ENCODE measurements around the gene ARSG. TPM values are rescaled to one million over a fixed set of nuclear protein-coding genes. Genes with fewer than 3 reads are reported as not detected.
A peak's percentile ranks its signal among the peaks of the same experiment; 100 is the strongest.

ARSG gene
- 1 to 10 TPM; 7.0 to 7.7 TPM for total RNA-seq
- polyA plus RNA-seq = 9.5 TPM

- Mint-ChIP-seq H3K9me3 (no peaks in the 10 kb centered on the region), H3K27me3 (no peaks in the 10 kb centered on the region), H3K27ac (peak within 1 kb of the TSS; percentile 89 to 100 (median 99)), H3K4me3 (peak within 1 kb of the TSS; percentile 87 to 100 (median 100)), H3K36me3 (peaks cover 0 to 6% (median 0%) of the 10 kb centered on the region in 3 donors), H3K4me1 (peaks cover 49 to 80% (median 62%) of the 10 kb centered on the region in 3 donors)
- Histone ChIP-seq H3K27me3 (ENCODE audit: insufficient read depth, low read length, poor library complexity, severe bottlenecking) (no peaks in the 10 kb centered on the region), H3K9me3 (ENCODE audit: low read length) (no peaks in the 10 kb centered on the region), H3K4me3 (ENCODE audit: low read length) (peak within 1 kb of the TSS; percentile 86), H3K4me1 (ENCODE audit: insufficient read depth, low read length) (peaks cover 52% of the 10 kb centered on the region), H3K36me3 (ENCODE audit: insufficient read depth, low read length) (no peaks in the 10 kb centered on the region), H3K27ac (ENCODE audit: low read depth, low read length) (peak within 1 kb of the TSS; percentile 94)
- peak; percentile 77 to 93 (median 88) for DNase-seq
- ChIA-PET POLR2A (interaction anchor here (0.6 to 3.8 kb wide), 24 partner anchors 19 to 221 kb away, joined by 3 to 42 read pairs (median 6); partner anchors contain the start of genes AMZ2, PRKAR1A and WIPI1), CTCF (interaction anchor here (0.9 to 4.0 kb wide), 10 partner anchors 12 to 168 kb away, joined by 3 to 21 read pairs (median 5); no protein-coding TSS in a partner anchor)
Measured at GRCh38 chr17:68290955-68291835, at the start of gene ARSG, which contains the start of gene SLC16A6. TSS of gene ARSG (plus strand) at chr17:68291495. CDS start at chr17:68307494, 15,999 bp downstream. TSS of gene SLC16A6 (minus strand) at chr17:68291127. CDS start at chr17:68278320, 12,807 bp downstream.

- Histone ChIP-seq H3K27me3 (ENCODE audit: insufficient read depth, low read length, poor library complexity, severe bottlenecking) (no peaks in the 10 kb centered on the region), H3K4me3 (ENCODE audit: low read length) (peak overlapping the region; percentile 97), H3K27ac (ENCODE audit: low read depth, low read length) (peak overlapping the region; percentile 96), H3K9me3 (ENCODE audit: low read length) (no peaks in the 10 kb centered on the region), H3K36me3 (ENCODE audit: insufficient read depth, low read length) (peaks cover 4% of the 10 kb centered on the region), H3K4me1 (ENCODE audit: insufficient read depth, low read length) (peaks cover 30% of the 10 kb centered on the region)
- peaks cover 0 to 8% of the 10 kb centered on the region in 2 donors for H3K27me3 Mint-ChIP-seq
- peak overlapping the region; percentile 45 to 100 (median 96) for H3K27ac Mint-ChIP-seq
- peaks cover 32 to 56% (median 55%) of the 10 kb centered on the region in 3 donors for H3K4me1 Mint-ChIP-seq
- CTCF ChIA-PET = interaction anchor here (1.0 to 4.3 kb wide), 7 partner anchors 9 to 212 kb away, joined by 3 to 34 read pairs (median 6); no protein-coding TSS in a partner anchor
- POLR2A ChIA-PET = interaction anchor here (0.6 to 3.9 kb wide), 14 partner anchors 8 to 277 kb away, joined by 3 to 53 read pairs (median 12); partner anchors contain the start of genes ARSG, SLC16A6 and WIPI1
- H3K4me3 Mint-ChIP-seq = peak overlapping the region; percentile 87 to 98 (median 96)
- no peak for DNase-seq
- peaks cover 0 to 31% (median 2%) of the 10 kb centered on the region in 3 donors for H3K36me3 Mint-ChIP-seq
- H3K9me3 Mint-ChIP-seq = no peaks in the 10 kb centered on the region
Measured at GRCh38 chr17:68246271-68247028, 44.8 kb upstream of the ARSG start.

GRCh38 chr17:68247445-68248198 lies 43.7 kb upstream of the ARSG start, which contains the start of gene AMZ2:
TSS of gene AMZ2 (plus strand) at chr17:68248043. CDS start at chr17:68250188, 2,145 bp downstream.
- H3K4me3 Mint-ChIP-seq = peak within 1 kb of the TSS; percentile 87 to 98 (median 96)
- Histone ChIP-seq H3K9me3 (ENCODE audit: low read length) (no peaks in the 10 kb centered on the region), H3K36me3 (ENCODE audit: insufficient read depth, low read length) (peaks cover 8% of the 10 kb centered on the region), H3K27me3 (ENCODE audit: insufficient read depth, low read length, poor library complexity, severe bottlenecking) (no peaks in the 10 kb centered on the region), H3K4me3 (ENCODE audit: low read length) (peak within 1 kb of the TSS; percentile 97), H3K27ac (ENCODE audit: low read depth, low read length) (peak within 1 kb of the TSS; percentile 96), H3K4me1 (ENCODE audit: insufficient read depth, low read length) (peaks cover 34% of the 10 kb centered on the region)
- peaks cover 0 to 8% of the 10 kb centered on the region in 2 donors for H3K27me3 Mint-ChIP-seq
- peak; percentile 95 to 99 (median 98) for DNase-seq
- POLR2A ChIA-PET = interaction anchor here (0.6 to 3.9 kb wide), 24 partner anchors 9 to 279 kb away, joined by 3 to 53 read pairs (median 6); partner anchors contain the start of genes ARSG, SLC16A6 and WIPI1
- H3K9me3 Mint-ChIP-seq = no peaks in the 10 kb centered on the region
- peaks cover 0 to 37% (median 5%) of the 10 kb centered on the region in 3 donors for H3K36me3 Mint-ChIP-seq
- H3K27ac Mint-ChIP-seq = peak within 1 kb of the TSS; percentile 96 to 100 (median 98)
- CTCF ChIA-PET = interaction anchor here (0.6 to 4.3 kb wide), 11 partner anchors 10 to 216 kb away, joined by 3 to 34 read pairs (median 4); no protein-coding TSS in a partner anchor
- H3K4me1 Mint-ChIP-seq = peaks cover 35 to 63% (median 53%) of the 10 kb centered on the region in 3 donors

GRCh38 chr17:68248199-68248825 lies 43.0 kb upstream of the ARSG start:
- ChIA-PET CTCF (interaction anchor here (0.6 to 4.3 kb wide), 14 partner anchors 10 to 219 kb away, joined by 3 to 34 read pairs (median 4); no protein-coding TSS in a partner anchor), POLR2A (interaction anchor here (0.8 to 3.9 kb wide), 19 partner anchors 10 to 212 kb away, joined by 3 to 53 read pairs (median 6); partner anchors contain the start of genes ARSG, SLC16A6 and WIPI1)
- Histone ChIP-seq H3K27ac (ENCODE audit: low read depth, low read length) (peak overlapping the region; percentile 96), H3K36me3 (ENCODE audit: insufficient read depth, low read length) (peaks cover 8% of the 10 kb centered on the region), H3K9me3 (ENCODE audit: low read length) (no peaks in the 10 kb centered on the region), H3K4me3 (ENCODE audit: low read length) (peak overlapping the region; percentile 97), H3K27me3 (ENCODE audit: insufficient read depth, low read length, poor library complexity, severe bottlenecking) (no peaks in the 10 kb centered on the region), H3K4me1 (ENCODE audit: insufficient read depth, low read length) (peaks cover 41% of the 10 kb centered on the region)
- H3K4me1 Mint-ChIP-seq = peaks cover 40 to 70% (median 60%) of the 10 kb centered on the region in 3 donors
- peaks cover 4 to 42% (median 5%) of the 10 kb centered on the region in 3 donors for H3K36me3 Mint-ChIP-seq
- peak in 1 of 5 donors; percentile 70 for DNase-seq
- peaks cover 0 to 8% of the 10 kb centered on the region in 2 donors for H3K27me3 Mint-ChIP-seq
- peak overlapping the region; percentile 96 to 100 (median 98) for H3K27ac Mint-ChIP-seq
- peak overlapping the region; percentile 87 to 98 (median 96) for H3K4me3 Mint-ChIP-seq
- H3K9me3 Mint-ChIP-seq = no peaks in the 10 kb centered on the region

- Mint-ChIP-seq H3K9me3 (no peaks in the 10 kb centered on the region), H3K27me3 (peaks cover 0 to 8% of the 10 kb centered on the region in 2 donors), H3K27ac (peak overlapping the region; percentile 96 to 100 (median 98)), H3K4me3 (peak overlapping the region; percentile 87 to 98 (median 96)), H3K4me1 (peaks cover 46 to 74% (median 61%) of the 10 kb centered on the region in 3 donors), H3K36me3 (peaks cover 4 to 42% (median 5%) of the 10 kb centered on the region in 3 donors)
- H3K27ac ChIP-seq (ENCODE audit: low read depth, low read length) = peak overlapping the region; percentile 96
- ChIA-PET CTCF (interaction anchor here (0.7 to 4.3 kb wide), 14 partner anchors 10 to 219 kb away, joined by 3 to 34 read pairs (median 4); partner anchors contain the start of gene WIPI1), POLR2A (interaction anchor here (0.6 to 3.9 kb wide), 14 partner anchors 10 to 212 kb away, joined by 3 to 53 read pairs (median 7); partner anchors contain the start of genes ARSG, SLC16A6 and WIPI1)
- peaks cover 8% of the 10 kb centered on the region for H3K36me3 ChIP-seq (ENCODE audit: insufficient read depth, low read length)
- peaks cover 47% of the 10 kb centered on the region for H3K4me1 ChIP-seq (ENCODE audit: insufficient read depth, low read length)
- DNase-seq = no peak
- H3K4me3 ChIP-seq (ENCODE audit: low read length) = peak overlapping the region; percentile 97
- no peaks in the 10 kb centered on the region for H3K27me3 ChIP-seq (ENCODE audit: insufficient read depth, low read length, poor library complexity, severe bottlenecking)
- H3K9me3 ChIP-seq (ENCODE audit: low read length) = no peaks in the 10 kb centered on the region
Measured at GRCh38 chr17:68248891-68249290, 42.4 kb upstream of the ARSG start.

GRCh38 chr17:68249354-68249765 lies 41.9 kb upstream of the ARSG start:
- Histone ChIP-seq H3K4me1 (ENCODE audit: insufficient read depth, low read length) (peaks cover 52% of the 10 kb centered on the region), H3K36me3 (ENCODE audit: insufficient read depth, low read length) (peaks cover 8% of the 10 kb centered on the region), H3K27ac (ENCODE audit: low read depth, low read length) (peak overlapping the region; percentile 96), H3K4me3 (ENCODE audit: low read length) (peak overlapping the region; percentile 97), H3K9me3 (ENCODE audit: low read length) (no peaks in the 10 kb centered on the region), H3K27me3 (ENCODE audit: insufficient read depth, low read length, poor library complexity, severe bottlenecking) (no peaks in the 10 kb centered on the region)
- ChIA-PET POLR2A (interaction anchor here (0.6 to 3.9 kb wide), 11 partner anchors 9 to 208 kb away, joined by 3 to 53 read pairs (median 5); partner anchors contain the start of genes ARSG, SLC16A6 and WIPI1), CTCF (interaction anchor here (0.7 to 4.3 kb wide), 13 partner anchors 10 to 218 kb away, joined by 3 to 34 read pairs (median 3); partner anchors contain the start of gene WIPI1)
- H3K27me3 Mint-ChIP-seq = peaks cover 0 to 8% of the 10 kb centered on the region in 2 donors
- H3K27ac Mint-ChIP-seq = peak overlapping the region; percentile 96 to 100 (median 98)
- no peaks in the 10 kb centered on the region for H3K9me3 Mint-ChIP-seq
- H3K4me1 Mint-ChIP-seq = peaks cover 50 to 76% (median 61%) of the 10 kb centered on the region in 3 donors
- H3K4me3 Mint-ChIP-seq = peak overlapping the region; percentile 87 to 98 (median 96)
- H3K36me3 Mint-ChIP-seq = peaks cover 4 to 46% (median 5%) of the 10 kb centered on the region in 3 donors
- peak in 3 of 5 donors; percentile 30 to 54 (median 54) for DNase-seq
